ENCODE measurements around the gene NEURL1.

NEURL1 gene

DNA sequence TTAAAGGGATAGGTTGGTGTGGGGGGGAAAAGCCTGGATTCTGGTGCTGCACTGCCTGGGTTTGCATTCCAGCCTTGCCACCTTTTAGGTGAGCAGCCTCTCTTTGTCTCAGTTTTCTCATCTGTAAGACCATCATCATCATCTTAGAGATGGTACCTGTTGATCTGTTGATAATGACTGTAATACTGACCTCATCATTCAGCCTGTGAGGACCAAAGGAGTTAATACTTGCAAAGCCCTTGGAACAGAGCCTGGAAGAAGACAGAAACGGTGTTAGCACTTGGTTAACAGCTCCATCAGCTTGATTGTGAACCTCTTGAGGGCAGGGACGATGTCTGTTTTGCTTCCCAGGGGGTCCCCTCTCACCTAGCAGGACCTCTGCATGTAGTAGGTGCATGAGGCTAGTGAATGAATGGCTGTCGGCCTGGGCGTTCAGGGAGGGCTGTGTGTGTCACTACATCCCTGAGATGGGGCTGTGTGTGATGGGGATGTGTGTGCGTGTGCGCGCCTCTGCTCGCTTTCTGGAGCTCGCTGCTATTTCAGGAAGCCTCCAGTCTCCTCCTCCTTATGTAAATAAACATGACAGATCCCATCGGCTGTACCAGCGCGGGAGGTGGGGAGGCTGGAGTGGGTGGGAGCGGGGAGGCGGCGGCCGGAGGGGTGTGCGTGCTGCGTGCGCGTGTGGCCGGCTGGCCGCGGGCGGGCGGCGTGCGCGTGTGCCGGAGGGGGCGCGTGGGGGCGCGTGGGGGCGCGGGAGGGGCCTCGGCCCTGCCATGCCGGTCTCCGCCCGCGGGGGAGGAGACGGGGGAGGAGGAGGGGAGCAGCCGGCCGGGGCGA is 61.2 kb downstream of the NEURL1 start:
- no peak for DNase-seq (ENCODE audit: extremely low read depth, insufficient read length)
- no peaks in the 10 kb centered on the region for H3K36me3 ChIP-seq (ENCODE audit: control insufficient read depth, insufficient read depth, low read length)
- peaks cover 2% of the 10 kb centered on the region; the same call in 1 of the 2 replicates for H3K27me3 ChIP-seq (replicated peaks; ENCODE audit: control insufficient read depth, insufficient read depth, low read length)
- H3K4me3 ChIP-seq (replicated peaks; ENCODE audit: low read depth, low read length), result no peak overlapping the region
- TF ChIP-seq, protein P1, sequence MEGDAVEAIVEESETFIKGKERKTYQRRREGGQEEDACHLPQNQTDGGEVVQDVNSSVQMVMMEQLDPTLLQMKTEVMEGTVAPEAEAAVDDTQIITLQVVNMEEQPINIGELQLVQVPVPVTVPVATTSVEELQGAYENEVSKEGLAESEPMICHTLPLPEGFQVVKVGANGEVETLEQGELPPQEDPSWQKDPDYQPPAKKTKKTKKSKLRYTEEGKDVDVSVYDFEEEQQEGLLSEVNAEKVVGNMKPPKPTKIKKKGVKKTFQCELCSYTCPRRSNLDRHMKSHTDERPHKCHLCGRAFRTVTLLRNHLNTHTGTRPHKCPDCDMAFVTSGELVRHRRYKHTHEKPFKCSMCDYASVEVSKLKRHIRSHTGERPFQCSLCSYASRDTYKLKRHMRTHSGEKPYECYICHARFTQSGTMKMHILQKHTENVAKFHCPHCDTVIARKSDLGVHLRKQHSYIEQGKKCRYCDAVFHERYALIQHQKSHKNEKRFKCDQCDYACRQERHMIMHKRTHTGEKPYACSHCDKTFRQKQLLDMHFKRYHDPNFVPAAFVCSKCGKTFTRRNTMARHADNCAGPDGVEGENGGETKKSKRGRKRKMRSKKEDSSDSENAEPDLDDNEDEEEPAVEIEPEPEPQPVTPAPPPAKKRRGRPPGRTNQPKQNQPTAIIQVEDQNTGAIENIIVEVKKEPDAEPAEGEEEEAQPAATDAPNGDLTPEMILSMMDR (IDR thresholded peaks at IDR 0.05; ENCODE audit: insufficient read depth, low read length, poor library complexity, severe bottlenecking), result no peak

DNA sequence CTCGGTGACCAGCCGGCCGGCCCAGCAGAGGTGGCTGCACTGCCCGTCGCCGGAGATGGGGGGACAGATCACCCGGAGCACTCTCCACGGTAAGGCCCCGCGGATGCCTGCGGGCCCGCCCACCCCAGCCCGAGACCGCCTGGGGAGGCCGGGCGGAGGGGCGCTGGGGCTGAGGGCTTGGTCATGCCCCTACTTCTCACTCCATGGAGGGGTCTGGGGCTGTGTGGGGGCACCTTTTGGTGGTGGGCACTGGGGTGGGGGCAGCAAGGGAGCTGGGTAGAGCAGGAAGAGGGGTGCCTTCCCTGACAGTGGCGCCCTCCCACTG is 61.8 kb downstream of the NEURL1 start:
- Histone ChIP-seq H3K4me3 (replicated peaks; ENCODE audit: low read depth, low read length) (no peak overlapping the region), H3K27me3 (replicated peaks; ENCODE audit: control insufficient read depth, insufficient read depth, low read length) (peaks cover 5% of the 10 kb centered on the region; the same call in 1 of the 2 replicates), H3K36me3 (ENCODE audit: control insufficient read depth, insufficient read depth, low read length) (no peaks in the 10 kb centered on the region)
- TF ChIP-seq, protein P1 (IDR thresholded peaks at IDR 0.05; ENCODE audit: insufficient read depth, low read length, poor library complexity, severe bottlenecking), result no peak
- no peak for DNase-seq (ENCODE audit: extremely low read depth, insufficient read length)

DNA sequence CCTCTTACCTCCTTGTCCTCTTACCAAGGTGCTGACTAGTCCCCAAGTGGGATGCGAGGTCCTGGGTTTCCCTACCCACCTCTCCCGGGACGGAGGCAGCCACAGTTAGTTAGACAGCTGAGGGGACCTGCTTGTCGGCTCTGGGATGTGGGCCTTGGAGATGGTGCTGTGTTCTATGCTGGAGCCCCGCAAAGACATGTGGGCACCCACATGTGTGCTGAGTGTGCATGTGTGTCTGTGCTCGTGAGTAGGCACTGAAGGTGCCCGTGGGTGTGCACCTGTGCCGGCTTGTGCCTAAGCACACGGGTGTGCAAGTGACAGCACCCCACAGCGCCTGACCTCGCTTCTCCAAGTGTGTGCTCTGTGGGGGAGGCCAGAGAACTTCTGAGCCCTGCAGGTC is 62.2 kb downstream of the NEURL1 start:
- H3K4me3 ChIP-seq (replicated peaks; ENCODE audit: low read depth, low read length), result no peak overlapping the region
- no peaks in the 10 kb centered on the region for H3K36me3 ChIP-seq (ENCODE audit: control insufficient read depth, insufficient read depth, low read length)
- TF ChIP-seq, protein P1 (IDR thresholded peaks at IDR 0.05; ENCODE audit: insufficient read depth, low read length, poor library complexity, severe bottlenecking), result no peak
- DNase-seq (ENCODE audit: extremely low read depth, insufficient read length), result no peak
- peaks cover 5% of the 10 kb centered on the region; the same call in 1 of the 2 replicates for H3K27me3 ChIP-seq (replicated peaks; ENCODE audit: control insufficient read depth, insufficient read depth, low read length)

DNA sequence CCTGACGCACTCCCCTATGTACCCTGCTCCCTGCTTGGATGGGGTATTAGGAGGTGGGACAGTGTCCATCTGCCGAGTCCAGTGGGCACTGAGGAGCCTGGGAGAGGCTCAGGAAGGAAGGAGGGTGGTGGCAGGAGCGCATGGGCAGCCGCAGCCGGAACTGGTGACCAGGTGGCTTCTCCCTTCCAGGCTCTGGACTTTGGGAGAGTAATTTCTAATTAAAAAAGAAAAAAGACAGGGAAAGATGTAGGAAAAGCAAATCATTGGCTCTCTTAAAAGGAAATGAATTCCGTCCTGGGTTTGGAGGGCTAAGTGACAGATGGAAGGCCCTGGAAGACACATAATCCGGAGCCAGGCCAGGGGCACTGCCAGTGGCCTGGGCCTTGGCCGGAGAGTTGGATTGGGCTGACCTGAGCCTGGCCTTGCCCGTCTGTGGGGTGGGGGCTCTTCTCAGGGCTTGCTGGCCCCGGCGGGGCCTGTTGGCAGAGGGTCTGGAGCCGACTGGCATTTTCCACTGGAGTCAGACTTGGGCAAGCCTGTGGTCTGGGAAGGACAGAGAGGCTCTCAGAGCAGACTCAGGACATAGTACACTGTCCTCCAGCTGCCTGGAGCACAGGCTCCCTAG is 63.0 kb downstream of the NEURL1 start:
- TF ChIP-seq, protein P1 (IDR thresholded peaks at IDR 0.05; ENCODE audit: insufficient read depth, low read length, poor library complexity, severe bottlenecking), result no peak
- H3K36me3 ChIP-seq (ENCODE audit: control insufficient read depth, insufficient read depth, low read length), result no peaks in the 10 kb centered on the region
- DNase-seq (ENCODE audit: extremely low read depth, insufficient read length), result no peak
- no peak overlapping the region for H3K4me3 ChIP-seq (replicated peaks; ENCODE audit: low read depth, low read length)
- peaks cover 5% of the 10 kb centered on the region; the same call in 1 of the 2 replicates for H3K27me3 ChIP-seq (replicated peaks; ENCODE audit: control insufficient read depth, insufficient read depth, low read length)

DNA sequence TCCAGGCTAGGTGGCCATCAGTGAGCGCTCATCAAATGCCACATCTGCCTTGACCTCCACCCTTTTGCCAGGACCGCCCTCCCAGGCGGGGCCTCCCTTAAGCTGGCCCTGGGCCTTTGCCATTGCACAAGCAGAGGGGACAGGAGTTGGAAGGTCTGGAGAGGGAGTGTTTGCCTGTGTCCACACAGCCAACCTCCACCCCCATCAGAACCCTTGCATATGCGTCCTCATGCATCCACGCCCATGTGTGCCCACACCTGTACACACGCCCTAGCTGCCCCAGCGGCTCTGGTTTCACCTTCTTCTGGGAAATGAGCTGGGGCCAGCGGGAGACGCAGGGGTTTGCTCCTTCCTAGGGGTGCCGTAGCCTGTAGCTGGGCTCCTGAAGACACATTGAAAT is 64.0 kb downstream of the NEURL1 start:
- H3K36me3 ChIP-seq (ENCODE audit: control insufficient read depth, insufficient read depth, low read length), result no peaks in the 10 kb centered on the region
- DNase-seq (ENCODE audit: extremely low read depth, insufficient read length), result no peak
- TF ChIP-seq, protein P1 (IDR thresholded peaks at IDR 0.05; ENCODE audit: insufficient read depth, low read length, poor library complexity, severe bottlenecking), result no peak
- H3K4me3 ChIP-seq (replicated peaks; ENCODE audit: low read depth, low read length), result no peak overlapping the region
- peaks cover 5% of the 10 kb centered on the region; the same call in 1 of the 2 replicates for H3K27me3 ChIP-seq (replicated peaks; ENCODE audit: control insufficient read depth, insufficient read depth, low read length)
